Right cardiac atrium (tissue), 5 donors: Measurements from ENCODE around the gene USP38. TPM values are rescaled to one million over a fixed set of nuclear protein-coding genes. Genes with fewer than 3 reads are reported as not detected.

Experiments
- ATAC-seq, 2 donors: fragments of 200-7000 bp; cut with Tn5 transposase; one replicate each; pipeline versions ENCODE4 v1.8.0 to v1.9.1; 2020; ENCODE audit warnings: moderate library complexity in 2 of 2, mild to moderate bottlenecking in 1 of 2
- DNase-seq, 3 donors: peaks; one replicate each; pipeline ENCODE4 v3.0.0-alpha.2; 2020
- H3K27ac ChIP-seq: one replicate; pipeline ENCODE4 v1.5.1; 2013; ENCODE audit warnings: mild to moderate bottlenecking, low read length, control low read depth, moderate library complexity
- H3K27me3 ChIP-seq: one replicate; pipeline ENCODE4 v1.6.1; 2013; ENCODE audit not compliant: control insufficient read depth, insufficient read depth
- H3K4me1 ChIP-seq: one replicate; pipeline ENCODE4 v1.6.1; 2013; ENCODE audit warnings: low read length; ENCODE audit not compliant: control insufficient read depth, insufficient read depth
- H3K4me3 ChIP-seq: one replicate; pipeline ENCODE4 v1.5.1; 2013; ENCODE audit warnings: low read length, control low read depth
- H3K9me3 ChIP-seq: one replicate; pipeline ENCODE4 v1.6.1; 2013; ENCODE audit warnings: low read length; ENCODE audit not compliant: control insufficient read depth
- WGBS: extraction: QIAGEN DNeasy Blood & Tissue Kit; methylation state at CpG from one replicate; pipeline ENCODE4 v1.1.7; 2013; 5-methylcytosine and 5-hydroxymethylcytosine counted together
- intact Hi-C, 4 donors: fragments of 100-400 bp; cut with DNase I; formaldehyde crosslinking; loops; one replicate each; pipeline versions ENCODE4 v1.11.0 to v1.14.0; 2022 to 2023
- polyA plus RNA-seq: library from polyadenylated mRNA; stranded (reverse); fragments of 200-250 nt; gene quantifications from one replicate; pipeline ENCODE4 v1.2.3, GENCODE V29; 2013
- total RNA-seq, 4 donors: library from RNA; stranded (reverse); fragmentation: NEBNext Ultra II Directional; extraction: Animal tissue kit (Norgen Biotek cat#: 25700); gene quantifications; one replicate each; pipeline ENCODE4 v1.2.1, GENCODE V29; 2021
- donor health status: healthy with polysubstance abuse.
- donor health status: DM: no; HTN: yes; CAD: no.
- donor health status: DM: no; HTN: no; CAD: no.
- donor health status: DM: no; HTN: yes; CAD: no; lungs with severe emphysema.
- donor health status: DM: yes; HTN: yes; CAD: no.

The USP38 gene
- total and polyA plus RNA-seq, 5 donors = 7.1 to 21.1 (median 19.4) TPM

DNA sequence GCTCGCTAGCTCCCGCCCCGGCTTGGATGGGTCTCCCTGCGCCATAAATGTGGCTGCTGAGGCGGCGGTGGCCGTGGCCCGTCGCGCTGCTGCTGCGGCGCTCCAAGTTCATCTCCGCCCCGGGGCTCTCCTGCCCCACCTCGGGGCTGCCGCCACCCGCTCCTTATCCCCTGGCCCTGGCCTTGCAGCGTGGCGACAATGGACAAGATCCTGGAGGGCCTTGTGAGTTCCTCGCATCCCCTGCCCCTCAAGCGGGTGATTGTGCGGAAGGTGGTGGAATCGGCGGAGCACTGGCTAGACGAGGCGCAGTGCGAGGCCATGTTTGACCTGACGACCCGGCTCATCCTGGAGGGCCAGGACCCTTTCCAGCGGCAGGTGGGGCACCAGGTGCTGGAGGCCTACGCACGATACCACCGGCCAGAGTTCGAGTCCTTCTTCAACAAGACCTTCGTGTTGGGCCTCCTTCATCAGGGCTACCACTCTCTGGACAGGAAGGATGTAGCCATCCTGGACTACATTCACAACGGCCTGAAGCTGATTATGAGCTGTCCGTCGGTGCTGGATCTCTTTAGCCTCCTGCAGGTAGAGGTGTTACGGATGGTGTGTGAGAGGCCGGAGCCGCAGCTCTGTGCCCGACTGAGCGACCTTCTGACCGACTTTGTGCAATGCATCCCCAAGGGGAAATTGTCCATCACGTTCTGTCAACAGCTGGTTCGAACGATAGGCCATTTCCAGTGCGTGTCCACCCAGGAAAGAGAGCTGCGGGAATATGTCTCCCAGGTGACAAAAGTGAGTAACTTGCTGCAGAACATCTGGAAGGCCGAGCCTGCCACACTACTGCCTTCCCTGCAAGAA, 763 bp downstream of the USP38 start:
- under 1% methylated on average over 50 of the region's 50 CpGs for WGBS
- DNase-seq (peak; percentile 13 to 74 (median 63)), ATAC-seq (no peak)
- no peaks in the 10 kb centered on the region for H3K4me1 ChIP-seq
- no peaks in the 10 kb centered on the region for H3K9me3 ChIP-seq
- H3K27ac ChIP-seq = peak overlapping the region; percentile 27
- peak overlapping the region; percentile 79 for H3K4me3 ChIP-seq
- no peaks in the 10 kb centered on the region for H3K27me3 ChIP-seq
- intact Hi-C loops = no loop called here

DNA sequence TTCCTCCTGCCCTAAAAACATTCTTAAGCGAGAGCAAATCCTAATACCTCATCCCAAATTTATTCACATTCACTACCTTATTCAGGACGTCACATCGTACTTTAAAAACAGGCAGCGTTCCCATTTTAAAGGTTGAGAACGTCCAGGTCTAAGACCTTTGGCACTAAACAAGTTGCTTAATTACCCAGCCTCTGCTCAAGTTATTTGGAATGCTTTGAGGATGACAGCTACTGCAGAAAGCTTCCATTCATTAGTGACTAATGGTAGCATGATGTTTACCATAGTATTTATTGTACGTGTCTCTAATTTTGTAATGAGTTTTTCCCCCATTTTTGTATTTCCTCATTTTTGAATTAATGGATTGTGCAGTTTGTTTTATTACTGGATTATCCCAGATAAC, 1.5 kb downstream of the USP38 start:
- WGBS = 4% methylated on average over 6 of the region's 6 CpGs
- H3K4me1 ChIP-seq = no peaks in the 10 kb centered on the region
- no peaks in the 10 kb centered on the region for H3K9me3 ChIP-seq
- ATAC-seq (no peak), DNase-seq (no peak)
- H3K27ac ChIP-seq = no peak overlapping the region
- intact Hi-C loops = no loop called here
- no peaks in the 10 kb centered on the region for H3K27me3 ChIP-seq
- H3K4me3 ChIP-seq = peak overlapping the region; percentile 79

DNA sequence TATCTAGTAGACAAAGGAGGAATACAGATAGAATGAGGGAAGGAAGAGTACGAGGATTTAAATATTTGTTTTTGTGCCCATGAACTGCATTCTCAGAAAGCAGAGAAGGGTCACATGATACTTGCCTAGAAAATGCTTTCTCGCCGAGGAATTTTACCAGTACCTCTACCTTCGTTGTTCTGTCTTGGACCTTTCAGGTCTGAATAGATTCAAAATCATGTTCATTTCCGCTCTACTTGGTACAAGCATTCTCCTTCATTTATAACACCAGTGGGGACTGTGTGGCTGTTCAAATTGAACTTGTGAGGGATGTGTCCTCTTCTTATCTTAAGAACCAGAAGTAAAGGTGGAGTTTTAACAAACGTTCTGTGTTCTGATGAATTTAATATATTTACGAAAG, 1.9 kb downstream of the USP38 start:
- Histone ChIP-seq H3K27me3 (no peaks in the 10 kb centered on the region), H3K27ac (no peak overlapping the region), H3K4me1 (no peaks in the 10 kb centered on the region), H3K9me3 (no peaks in the 10 kb centered on the region), H3K4me3 (peak overlapping the region; percentile 79)
- DNase-seq = no peak
- intact Hi-C loops = no loop called here
- ATAC-seq = no peak
- WGBS = 5% methylated on average over 7 of the region's 7 CpGs

DNA sequence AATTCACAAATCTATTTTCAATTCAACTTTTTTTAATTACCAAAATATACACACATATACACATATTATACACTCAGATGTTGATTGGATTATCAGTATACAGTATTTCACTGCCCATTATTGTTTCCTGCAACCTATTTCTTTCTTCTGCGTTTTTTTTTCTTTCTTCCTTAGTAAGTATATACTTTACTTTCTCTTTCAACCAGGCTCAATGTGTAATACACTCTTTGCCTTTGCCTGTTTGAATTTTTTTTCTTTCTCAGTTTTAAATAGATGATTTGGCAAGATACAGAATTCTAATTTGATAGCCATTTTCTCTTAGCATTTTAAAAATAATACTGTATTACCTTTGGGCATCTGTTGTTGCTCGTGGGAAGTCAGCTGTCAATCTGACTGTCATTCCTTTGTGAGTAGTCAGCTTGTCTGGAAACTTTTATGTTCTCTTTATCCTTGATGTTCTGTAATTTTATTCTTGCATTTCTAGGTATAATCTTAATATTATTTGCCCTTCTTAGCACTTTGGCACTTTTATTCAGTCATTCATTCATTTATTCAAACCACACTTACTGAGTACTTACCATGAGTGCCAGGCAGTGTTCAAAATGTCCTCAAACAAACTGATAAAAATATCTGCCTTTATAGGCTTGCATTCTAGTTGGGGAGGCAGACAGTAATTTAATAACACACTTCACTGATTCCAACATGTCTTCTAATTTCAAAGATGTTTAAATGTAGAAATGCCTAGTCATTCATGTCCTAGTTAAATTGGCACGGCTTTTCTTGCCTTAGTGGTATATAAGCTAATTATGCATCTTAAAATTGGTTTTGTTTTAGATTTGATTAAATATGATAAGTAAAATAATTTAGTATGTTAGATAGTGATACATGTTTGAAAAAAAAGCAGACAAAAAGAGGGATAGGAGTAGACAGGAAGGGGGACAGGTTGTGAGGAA, 3.7 kb downstream of the USP38 start:
- WGBS = 57% methylated on average over 3 of the region's 3 CpGs
- Histone ChIP-seq H3K4me3 (peak overlapping the region; percentile 31), H3K27me3 (no peaks in the 10 kb centered on the region), H3K4me1 (no peaks in the 10 kb centered on the region), H3K27ac (no peak overlapping the region), H3K9me3 (no peaks in the 10 kb centered on the region)
- no peak for ATAC-seq
- no peak for DNase-seq
- intact Hi-C loops = no loop called here

DNA sequence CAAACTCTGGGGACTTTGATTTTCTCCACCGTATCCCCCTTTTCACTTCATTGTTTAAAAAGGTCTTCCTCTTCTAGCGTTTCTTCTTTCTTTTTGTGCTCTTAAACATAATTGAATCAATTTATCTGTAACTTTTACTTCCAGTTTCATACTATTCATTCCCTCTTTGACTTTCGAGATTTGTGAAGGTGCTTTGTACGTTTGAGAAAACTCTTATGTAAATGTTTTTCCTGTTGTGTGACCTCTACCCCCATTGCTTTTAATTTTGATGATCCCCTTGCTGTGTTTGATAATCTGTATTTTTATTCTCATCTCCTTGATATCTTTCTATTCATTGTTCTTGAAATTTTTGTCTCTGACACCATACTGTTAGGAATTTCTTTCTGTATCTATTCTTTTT, 4.8 kb downstream of the USP38 start:
- Histone ChIP-seq H3K27me3 (no peaks in the 10 kb centered on the region), H3K4me1 (no peaks in the 10 kb centered on the region), H3K27ac (no peak overlapping the region), H3K4me3 (no peak overlapping the region), H3K9me3 (no peaks in the 10 kb centered on the region)
- WGBS = 43% methylated on average over 4 of the region's 4 CpGs
- intact Hi-C loops = no loop called here
- ATAC-seq (no peak), DNase-seq (no peak)

DNA sequence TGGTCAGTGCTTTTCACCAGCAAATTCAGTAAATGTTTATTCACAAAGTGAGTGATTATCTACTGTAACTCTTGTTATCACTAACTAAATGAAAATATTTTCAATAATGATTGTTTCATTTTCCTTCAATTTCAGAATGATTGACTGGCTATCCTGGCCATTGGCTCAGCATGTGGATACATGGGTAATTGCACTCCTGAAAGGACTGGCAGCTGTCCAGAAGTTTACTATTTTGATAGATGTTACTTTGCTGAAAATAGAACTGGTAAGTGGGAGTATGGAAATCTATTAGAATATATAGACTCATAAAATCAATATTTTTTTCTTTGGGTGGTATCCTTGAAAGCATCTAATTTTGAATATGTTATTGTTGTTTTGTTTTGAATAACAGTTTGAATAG, 10.9 kb downstream of the USP38 start:
- no peaks in the 10 kb centered on the region for H3K27me3 ChIP-seq
- ATAC-seq (no peak), DNase-seq (no peak)
- no peaks in the 10 kb centered on the region for H3K9me3 ChIP-seq
- H3K4me1 ChIP-seq = no peaks in the 10 kb centered on the region
- intact Hi-C loops = no loop called here
- no peak overlapping the region for H3K4me3 ChIP-seq
- H3K27ac ChIP-seq = no peak overlapping the region

DNA sequence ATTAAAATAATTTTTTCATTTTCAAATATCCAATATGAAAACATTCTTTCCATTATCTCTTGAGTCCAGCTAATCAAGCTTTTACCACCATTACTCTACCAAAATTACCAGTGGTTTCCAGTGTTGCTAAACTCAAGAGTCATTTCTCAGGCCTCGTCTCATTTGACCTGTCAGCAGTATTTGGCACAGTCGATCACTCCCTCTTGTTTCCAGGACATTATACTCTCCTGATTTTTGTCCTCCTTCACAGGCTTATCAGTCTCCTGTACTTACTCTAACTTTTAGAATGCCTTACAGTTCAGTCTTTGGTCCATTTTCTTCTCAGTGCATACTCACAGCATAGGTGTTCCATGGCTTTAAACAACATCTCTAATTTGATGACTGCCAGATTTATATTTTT, 11.6 kb downstream of the USP38 start:
- WGBS = 66% methylated on average over 2 of the region's 2 CpGs
- no peak overlapping the region for H3K27ac ChIP-seq
- ATAC-seq = no peak

DNA sequence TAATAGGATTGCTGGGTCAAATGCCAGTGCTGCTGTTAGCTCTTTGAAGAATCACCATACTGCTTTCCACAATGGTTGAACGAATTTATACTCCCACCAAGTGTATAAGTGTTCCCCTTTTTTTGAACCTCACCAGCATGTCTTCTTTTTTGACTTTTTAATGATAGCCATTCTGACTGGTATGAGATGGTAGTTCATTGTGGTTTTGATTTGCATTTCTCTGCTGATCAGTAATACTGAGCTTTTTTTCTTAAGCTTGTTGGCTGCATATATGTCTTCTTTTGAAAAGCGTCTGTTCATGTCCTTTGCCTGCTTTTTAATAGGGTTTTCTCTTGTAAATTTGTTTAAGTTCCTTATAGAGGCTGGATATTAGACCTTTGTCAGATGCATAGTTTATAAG, 14.8 kb downstream of the USP38 start:
- 90% methylated on average over 2 of the region's 2 CpGs for WGBS
- DNase-seq = no peak
- no peak for ATAC-seq
- H3K27me3 ChIP-seq = no peaks in the 10 kb centered on the region
- H3K27ac ChIP-seq = no peak overlapping the region
- H3K4me3 ChIP-seq = no peak overlapping the region
- intact Hi-C loops = no loop called here
- H3K9me3 ChIP-seq = no peaks in the 10 kb centered on the region
- H3K4me1 ChIP-seq = no peaks in the 10 kb centered on the region

More for the DNA sequence above, 11.6 kb downstream of the USP38 start:
- DNase-seq = no peak
- Histone ChIP-seq H3K9me3 (no peaks in the 10 kb centered on the region), H3K4me1 (no peaks in the 10 kb centered on the region), H3K27me3 (no peaks in the 10 kb centered on the region), H3K4me3 (no peak overlapping the region)
- intact Hi-C loops = no loop called here

DNA sequence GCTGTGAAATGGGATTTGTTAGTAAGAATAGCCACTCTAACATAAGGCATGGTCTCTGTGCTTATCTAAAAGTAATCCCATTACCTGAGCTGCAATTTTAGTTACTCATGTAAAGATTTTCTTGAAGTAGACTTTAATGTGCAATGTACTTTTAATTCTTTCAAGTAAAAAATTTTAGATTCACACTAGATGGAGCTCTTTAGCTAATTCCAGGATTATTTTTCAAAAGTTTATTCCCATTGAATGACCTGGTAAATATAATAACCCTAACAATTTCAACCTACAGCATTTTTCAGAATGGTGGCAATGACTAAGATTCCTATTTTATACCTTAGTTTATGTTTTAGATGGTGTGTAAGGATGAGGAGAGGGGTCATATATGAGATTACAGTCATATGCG, 18.1 kb downstream of the USP38 start:
- Histone ChIP-seq H3K9me3 (no peaks in the 10 kb centered on the region), H3K4me3 (no peak overlapping the region), H3K27me3 (no peaks in the 10 kb centered on the region), H3K4me1 (no peaks in the 10 kb centered on the region), H3K27ac (no peak overlapping the region)
- 97% methylated on average over 1 of the region's 1 CpG for WGBS
- DNase-seq (no peak), ATAC-seq (no peak)
- intact Hi-C loops = loop anchor here in 2 of 4 donors (5.0 to 10.0 kb wide), 3 partner anchors 132 to 282 kb away; partner anchors contain the start of gene GAB1 (in 1 of the 2)

DNA sequence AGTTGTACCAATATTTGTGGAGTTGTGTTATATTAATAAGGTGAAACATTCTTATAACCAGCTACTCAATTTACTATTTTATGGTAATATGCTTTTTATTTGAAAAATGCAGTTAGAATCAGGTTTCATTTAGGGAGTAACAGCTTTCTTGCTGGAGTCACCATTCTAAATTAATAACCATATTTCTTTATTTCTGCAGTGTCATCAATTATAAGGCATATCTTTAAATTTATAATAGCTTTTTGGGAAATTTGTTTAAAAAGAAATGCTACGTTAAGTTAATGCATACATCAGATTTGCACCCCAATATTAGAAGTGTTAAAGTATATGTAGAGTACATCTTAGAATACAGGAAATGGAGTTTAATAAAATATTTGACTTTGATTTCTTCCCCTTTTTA, 18.9 kb downstream of the USP38 start:
- Histone ChIP-seq H3K9me3 (no peaks in the 10 kb centered on the region), H3K27ac (no peak overlapping the region), H3K4me3 (no peak overlapping the region), H3K4me1 (no peaks in the 10 kb centered on the region), H3K27me3 (no peaks in the 10 kb centered on the region)
- ATAC-seq (no peak), DNase-seq (no peak)
- intact Hi-C loops = loop anchor here in 2 of 4 donors (5.0 to 10.0 kb wide), 3 partner anchors 131 to 281 kb away; partner anchors contain the start of gene GAB1 (in 1 of the 2)
- WGBS = 92% methylated on average over 1 of the region's 1 CpG

DNA sequence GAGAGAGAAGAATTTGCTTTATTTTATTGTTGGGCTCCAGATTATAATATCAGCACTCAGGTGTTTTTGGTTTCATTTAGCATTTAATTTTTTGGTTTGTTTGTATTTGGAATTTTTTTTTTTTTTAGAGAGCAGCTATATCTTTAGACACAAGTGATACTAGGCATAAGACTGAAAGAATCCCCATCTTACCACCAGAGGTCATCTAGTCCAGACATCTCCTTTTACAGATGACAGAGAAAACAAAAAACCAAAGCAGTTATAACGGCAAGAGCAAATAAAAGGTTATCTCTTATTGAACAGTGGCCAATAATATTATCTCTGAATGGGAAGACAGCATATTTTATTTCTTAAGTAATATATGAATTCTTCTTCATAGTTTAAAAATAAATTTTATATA, 22.8 kb downstream of the USP38 start:
- intact Hi-C loops = loop anchor here (5.0 to 10.0 kb wide), 4 partner anchors 127 to 277 kb away; partner anchors contain the start of gene GAB1 (in 2 of the 4)

More for the DNA sequence above, 22.8 kb downstream of the USP38 start:
- Histone ChIP-seq H3K4me3 (no peak overlapping the region), H3K27ac (no peak overlapping the region), H3K9me3 (no peaks in the 10 kb centered on the region), H3K27me3 (no peaks in the 10 kb centered on the region), H3K4me1 (no peaks in the 10 kb centered on the region)
- 10% methylated on average over 1 of the region's 1 CpG for WGBS
- peak; percentile 62 to 63 for ATAC-seq
- DNase-seq = no peak
